NCI-H82 (cell line): Measurements from ENCODE around the gene WASF2.
"Not testable (repeated sequence)": the region's sequence is repeated elsewhere in the genome, so short reads cannot be mapped to it uniquely, and the experiment has no call there.

Source experiments
- DNase-seq: peaks from one replicate; lab custom pipeline; 2025; lab: John Stamatoyannopoulos, UW

WASF2 gene

GRCh38 chr1:27397749-27398148 is 92.2 kb downstream of the WASF2 start:
- DNase-seq: no peak

- DNase-seq: no peak
Measured at GRCh38 chr1:27397110-27397509, 92.9 kb downstream of the WASF2 start.

GRCh38 chr1:27395441-27396195 is 94.3 kb downstream of the WASF2 start:
- peak; percentile 84 for DNase-seq

GRCh38 chr1:27394925-27395324 is 95.0 kb downstream of the WASF2 start:
- DNase-seq: no peak

- no peak for DNase-seq
Measured at GRCh38 chr1:27394282-27394658, 95.7 kb downstream of the WASF2 start.

GRCh38 chr1:27393641-27394281 is 96.2 kb downstream of the WASF2 start:
- DNase-seq: no peak

GRCh38 chr1:27392778-27393635 is 97.0 kb downstream of the WASF2 start:
- peak; percentile 70 for DNase-seq

GRCh38 chr1:27392096-27392777 is 97.7 kb downstream of the WASF2 start, which contains the start of gene GPR3:
Gene GPR3, plus strand, starts transcription at chr1:27392622. Its CDS starts 1,177 bp downstream, at chr1:27393799.
- peak; percentile 99 for DNase-seq

GRCh38 chr1:27391511-27392095 is 98.4 kb downstream of the WASF2 start:
- DNase-seq: peak; percentile 56

GRCh38 chr1:27388337-27389005 is 101.5 kb downstream of the WASF2 start:
- peak; percentile 90 for DNase-seq

GRCh38 chr1:27384797-27385196 is 105.2 kb downstream of the WASF2 start:
- not testable (repeated sequence) for DNase-seq

GRCh38 chr1:27383661-27384060 is 106.3 kb downstream of the WASF2 start:
- DNase-seq: no peak

GRCh38 chr1:27383039-27383605 is 106.8 kb downstream of the WASF2 start, which contains the start of gene CD164L2:
Gene CD164L2, minus strand, starts transcription at chr1:27383333. Its CDS starts 94 bp downstream, at chr1:27383239.
- peak; percentile 63 for DNase-seq

- no peak for DNase-seq
Measured at GRCh38 chr1:27381969-27382762, 107.8 kb downstream of the WASF2 start.

GRCh38 chr1:27380766-27381733 is 108.9 kb downstream of the WASF2 start:
- no peak for DNase-seq

GRCh38 chr1:27380224-27380623 is 109.7 kb downstream of the WASF2 start:
- DNase-seq: no peak

GRCh38 chr1:27379564-27380122 is 110.3 kb downstream of the WASF2 start:
- DNase-seq: no peak
